ENCODE measurements around the gene OTOP2.
"Not testable (repeated sequence)": the region's sequence is repeated elsewhere in the genome, so short reads cannot be mapped to it uniquely, and the experiment has no call there.

DNA sequence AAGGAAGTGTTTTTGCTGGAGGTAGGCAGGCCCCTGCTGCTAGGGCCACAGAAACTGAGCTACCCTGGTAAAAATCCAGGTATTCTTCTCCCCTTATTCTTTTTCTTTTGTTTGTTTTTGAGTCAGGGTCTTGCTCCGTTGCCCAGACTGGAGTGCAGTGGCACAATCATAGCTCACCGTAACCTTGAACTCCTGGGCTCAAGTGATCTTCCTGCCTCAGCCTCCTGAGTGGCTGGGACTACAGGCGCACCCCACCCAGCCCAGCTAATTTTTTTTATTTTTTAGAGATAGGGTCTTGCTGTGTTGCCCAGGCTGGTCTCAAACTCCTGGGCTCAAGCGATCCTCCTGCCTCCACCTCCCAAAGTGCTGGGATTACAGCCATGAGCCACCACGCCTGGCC lies 45.4 kb downstream of the OTOP2 start:
- TF ChIP-seq ZFP30 (CRISPR knock-in tag; IDR thresholded peaks at IDR 0.05); CSDC2 (CRISPR knock-in tag; IDR thresholded peaks at IDR 0.05); ZNF70 (CRISPR knock-in tag; IDR thresholded peaks at IDR 0.05); TOX (CRISPR knock-in tag; IDR thresholded peaks at IDR 0.05; ENCODE audit: borderline replicate concordance): not testable (repeated sequence)
- TF ChIP-seq, protein P1, sequence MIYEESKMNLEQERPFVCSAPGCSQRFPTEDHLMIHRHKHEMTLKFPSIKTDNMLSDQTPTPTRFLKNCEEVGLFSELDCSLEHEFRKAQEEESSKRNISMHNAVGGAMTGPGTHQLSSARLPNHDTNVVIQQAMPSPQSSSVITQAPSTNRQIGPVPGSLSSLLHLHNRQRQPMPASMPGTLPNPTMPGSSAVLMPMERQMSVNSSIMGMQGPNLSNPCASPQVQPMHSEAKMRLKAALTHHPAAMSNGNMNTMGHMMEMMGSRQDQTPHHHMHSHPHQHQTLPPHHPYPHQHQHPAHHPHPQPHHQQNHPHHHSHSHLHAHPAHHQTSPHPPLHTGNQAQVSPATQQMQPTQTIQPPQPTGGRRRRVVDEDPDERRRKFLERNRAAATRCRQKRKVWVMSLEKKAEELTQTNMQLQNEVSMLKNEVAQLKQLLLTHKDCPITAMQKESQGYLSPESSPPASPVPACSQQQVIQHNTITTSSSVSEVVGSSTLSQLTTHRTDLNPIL (CRISPR knock-in tag; IDR thresholded peaks at IDR 0.05; ENCODE audit: low read depth) = not testable (repeated sequence)
- TF ChIP-seq, protein P2, sequence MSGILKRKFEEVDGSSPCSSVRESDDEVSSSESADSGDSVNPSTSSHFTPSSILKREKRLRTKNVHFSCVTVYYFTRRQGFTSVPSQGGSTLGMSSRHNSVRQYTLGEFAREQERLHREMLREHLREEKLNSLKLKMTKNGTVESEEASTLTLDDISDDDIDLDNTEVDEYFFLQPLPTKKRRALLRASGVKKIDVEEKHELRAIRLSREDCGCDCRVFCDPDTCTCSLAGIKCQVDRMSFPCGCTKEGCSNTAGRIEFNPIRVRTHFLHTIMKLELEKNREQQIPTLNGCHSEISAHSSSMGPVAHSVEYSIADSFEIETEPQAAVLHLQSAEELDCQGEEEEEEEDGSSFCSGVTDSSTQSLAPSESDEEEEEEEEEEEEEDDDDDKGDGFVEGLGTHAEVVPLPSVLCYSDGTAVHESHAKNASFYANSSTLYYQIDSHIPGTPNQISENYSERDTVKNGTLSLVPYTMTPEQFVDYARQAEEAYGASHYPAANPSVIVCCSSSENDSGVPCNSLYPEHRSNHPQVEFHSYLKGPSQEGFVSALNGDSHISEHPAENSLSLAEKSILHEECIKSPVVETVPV (CRISPR knock-in tag; IDR thresholded peaks at IDR 0.05) = not testable (repeated sequence)
- TF ChIP-seq, protein P3, sequence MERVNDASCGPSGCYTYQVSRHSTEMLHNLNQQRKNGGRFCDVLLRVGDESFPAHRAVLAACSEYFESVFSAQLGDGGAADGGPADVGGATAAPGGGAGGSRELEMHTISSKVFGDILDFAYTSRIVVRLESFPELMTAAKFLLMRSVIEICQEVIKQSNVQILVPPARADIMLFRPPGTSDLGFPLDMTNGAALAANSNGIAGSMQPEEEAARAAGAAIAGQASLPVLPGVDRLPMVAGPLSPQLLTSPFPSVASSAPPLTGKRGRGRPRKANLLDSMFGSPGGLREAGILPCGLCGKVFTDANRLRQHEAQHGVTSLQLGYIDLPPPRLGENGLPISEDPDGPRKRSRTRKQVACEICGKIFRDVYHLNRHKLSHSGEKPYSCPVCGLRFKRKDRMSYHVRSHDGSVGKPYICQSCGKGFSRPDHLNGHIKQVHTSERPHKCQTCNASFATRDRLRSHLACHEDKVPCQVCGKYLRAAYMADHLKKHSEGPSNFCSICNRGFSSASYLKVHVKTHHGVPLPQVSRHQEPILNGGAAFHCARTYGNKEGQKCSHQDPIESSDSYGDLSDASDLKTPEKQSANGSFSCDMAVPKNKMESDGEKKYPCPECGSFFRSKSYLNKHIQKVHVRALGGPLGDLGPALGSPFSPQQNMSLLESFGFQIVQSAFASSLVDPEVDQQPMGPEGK (CRISPR knock-in tag; IDR thresholded peaks at IDR 0.05; ENCODE audit: borderline replicate concordance) = not testable (repeated sequence)
